Parathyroid adenoma (tissue), 2 donors: Measurements from ENCODE around the gene ARTN.

Experiments used
- H2AFZ ChIP-seq: fragments of 300-600 bp; sonication (generic); one replicate; pipeline ENCODE4 v1.7.0; 2017; ENCODE audit warnings: antibody characterized with exemption, mild to moderate bottlenecking
- H3K27ac ChIP-seq: fragments of 300-600 bp; sonication (generic); one replicate; pipeline ENCODE4 v1.7.0; 2017
- H3K27me3 ChIP-seq: fragments of 300-600 bp; sonication (generic); one replicate; pipeline ENCODE4 v1.7.0; 2017; ENCODE audit warnings: low read length; ENCODE audit not compliant: control insufficient read depth, insufficient read depth
- H3K36me3 ChIP-seq: fragments of 300-600 bp; sonication (generic); one replicate; pipeline ENCODE4 v1.7.0; 2017; ENCODE audit warnings: low read length; ENCODE audit not compliant: control insufficient read depth, insufficient read depth
- H3K4me1 ChIP-seq: fragments of 300-600 bp; sonication (generic); one replicate; pipeline ENCODE4 v1.7.0; 2017; ENCODE audit warnings: control low read depth
- H3K4me2 ChIP-seq: fragments of 300-600 bp; sonication (generic); one replicate; pipeline ENCODE4 v1.7.0; 2017; ENCODE audit warnings: low read length
- H3K4me3 ChIP-seq: fragments of 300-600 bp; sonication (generic); one replicate; pipeline ENCODE4 v1.7.0; 2017; ENCODE audit warnings: low read depth, low read length
- H3K79me2 ChIP-seq: fragments of 300-600 bp; sonication (generic); one replicate; pipeline ENCODE4 v1.7.0; 2017; ENCODE audit warnings: control low read depth
- H3K9ac ChIP-seq: fragments of 300-600 bp; sonication (generic); one replicate; pipeline ENCODE4 v1.7.0; 2017; ENCODE audit warnings: mild to moderate bottlenecking
- H3K9me3 ChIP-seq: fragments of 300-600 bp; sonication (generic); one replicate; pipeline ENCODE4 v1.7.0; 2017; ENCODE audit warnings: low read length; ENCODE audit not compliant: control insufficient read depth
- CTCF ChIP-seq: fragments of 300-600 bp; sonication (generic); IDR thresholded peaks from one replicate; pipeline ENCODE4 v1.7.0; 2017; ENCODE audit warnings: antibody characterized with exemption, mild to moderate bottlenecking
- donor health status: primary hyperparathyroidism.

The ARTN gene

GRCh38 chr1:43933386-43934100 is at the start of gene ARTN:
TSS of gene ARTN (plus strand) at chr1:43933801. CDS start at chr1:43935657, 1,856 bp downstream.
- peak within 1 kb of the TSS; percentile 88 for H2AFZ ChIP-seq
- H3K4me3 ChIP-seq: peak within 1 kb of the TSS; percentile 49
- peak within 1 kb of the TSS; percentile 90 for H3K4me2 ChIP-seq
- H3K9me3 ChIP-seq: no peaks in the 10 kb centered on the region
- H3K27me3 ChIP-seq: no peaks in the 10 kb centered on the region
- H3K4me1 ChIP-seq: peaks cover 20% of the 10 kb centered on the region
- H3K36me3 ChIP-seq: no peaks in the 10 kb centered on the region
- no peak for TF ChIP-seq CTCF
- H3K79me2 ChIP-seq: no peaks in the 10 kb centered on the region
- H3K27ac ChIP-seq: peak within 1 kb of the TSS; percentile 66
- no peak within 1 kb of the TSS for H3K9ac ChIP-seq

- H3K9ac ChIP-seq: no peak overlapping the region
- no peak overlapping the region for H2AFZ ChIP-seq
- peaks cover 3% of the 10 kb centered on the region for H3K4me1 ChIP-seq
- H3K36me3 ChIP-seq: no peaks in the 10 kb centered on the region
- no peaks in the 10 kb centered on the region for H3K9me3 ChIP-seq
- H3K27me3 ChIP-seq: no peaks in the 10 kb centered on the region
- no peak overlapping the region for H3K27ac ChIP-seq
- H3K79me2 ChIP-seq: no peaks in the 10 kb centered on the region
- no peak overlapping the region for H3K4me3 ChIP-seq
- no peak overlapping the region for H3K4me2 ChIP-seq
- TF ChIP-seq CTCF: no peak
These were observed 48.3 kb upstream of the ARTN start for GRCh38 chr1:43885279-43885801.

GRCh38 chr1:43887748-43888147 is 45.9 kb upstream of the ARTN start:
- no peak overlapping the region for H3K27ac ChIP-seq
- H3K4me3 ChIP-seq: no peak overlapping the region
- H3K27me3 ChIP-seq: no peaks in the 10 kb centered on the region
- no peaks in the 10 kb centered on the region for H3K79me2 ChIP-seq
- H2AFZ ChIP-seq: no peak overlapping the region
- no peak for TF ChIP-seq CTCF
- no peak overlapping the region for H3K4me2 ChIP-seq
- H3K9ac ChIP-seq: no peak overlapping the region
- no peaks in the 10 kb centered on the region for H3K36me3 ChIP-seq
- peaks cover 3% of the 10 kb centered on the region for H3K4me1 ChIP-seq
- H3K9me3 ChIP-seq: no peaks in the 10 kb centered on the region

GRCh38 chr1:43890815-43891214 is 42.8 kb upstream of the ARTN start:
- Histone ChIP-seq H3K4me2 (no peak overlapping the region), H3K36me3 (no peaks in the 10 kb centered on the region), H3K27me3 (no peaks in the 10 kb centered on the region), H3K9me3 (no peaks in the 10 kb centered on the region), H3K4me3 (no peak overlapping the region), H3K4me1 (no peaks in the 10 kb centered on the region), H3K27ac (no peak overlapping the region), H3K79me2 (no peaks in the 10 kb centered on the region), H2AFZ (no peak overlapping the region), H3K9ac (no peak overlapping the region)
- no peak for TF ChIP-seq CTCF

- H3K4me3 ChIP-seq: no peak overlapping the region
- H2AFZ ChIP-seq: no peak overlapping the region
- H3K27ac ChIP-seq: no peak overlapping the region
- H3K4me1 ChIP-seq: no peaks in the 10 kb centered on the region
- no peaks in the 10 kb centered on the region for H3K36me3 ChIP-seq
- H3K27me3 ChIP-seq: no peaks in the 10 kb centered on the region
- H3K79me2 ChIP-seq: no peaks in the 10 kb centered on the region
- no peaks in the 10 kb centered on the region for H3K9me3 ChIP-seq
- no peak for TF ChIP-seq CTCF
- no peak overlapping the region for H3K9ac ChIP-seq
- no peak overlapping the region for H3K4me2 ChIP-seq
These were observed 40.6 kb upstream of the ARTN start for GRCh38 chr1:43893006-43893405.
